Stimulated activated CD4-positive, alpha-beta T cell treated with anti-CD3 and anti-CD28 coated beads, Interleukin-4, amount 100 ng/mL, for 48 hours (primary cell): ENCODE data around the gene IL17REL.

ENCODE experiments used
- DNase-seq, 2 donors: peaks; one replicate each; pipeline ENCODE4 v3.0.0-alpha.2; 2020; ENCODE audit warnings: low read depth in 2 of 2

IL17REL gene

DNA sequence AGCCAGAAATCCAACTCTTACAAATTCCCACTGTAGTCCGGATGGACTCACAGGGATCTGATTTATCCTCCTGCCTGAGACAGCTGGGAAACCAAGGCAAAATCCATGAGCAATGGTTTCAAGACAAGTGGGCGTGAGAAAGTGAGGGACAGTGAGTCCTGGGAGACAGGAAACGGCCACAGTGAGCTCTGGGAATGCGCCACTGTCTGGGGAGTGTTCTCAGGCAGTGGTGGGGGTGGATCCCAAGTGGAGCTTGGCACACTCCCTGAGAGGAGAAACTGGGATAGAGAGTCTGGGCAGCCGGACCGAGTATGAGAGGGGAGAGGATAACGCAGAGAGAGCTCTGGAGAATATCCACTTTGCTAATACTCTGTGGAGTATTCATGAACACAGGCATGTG, 9.8 kb downstream of the IL17REL start:
- no peak for DNase-seq

GRCh38 chr22:50001388-50002231, 11.0 kb downstream of the IL17REL start:
- no peak for DNase-seq

GRCh38 chr22:50000587-50001387, 11.8 kb downstream of the IL17REL start:
- no peak for DNase-seq

GRCh38 chr22:49999946-50000586, 12.5 kb downstream of the IL17REL start:
- no peak for DNase-seq

GRCh38 chr22:49999063-49999945, 13.3 kb downstream of the IL17REL start:
- no peak for DNase-seq

DNA sequence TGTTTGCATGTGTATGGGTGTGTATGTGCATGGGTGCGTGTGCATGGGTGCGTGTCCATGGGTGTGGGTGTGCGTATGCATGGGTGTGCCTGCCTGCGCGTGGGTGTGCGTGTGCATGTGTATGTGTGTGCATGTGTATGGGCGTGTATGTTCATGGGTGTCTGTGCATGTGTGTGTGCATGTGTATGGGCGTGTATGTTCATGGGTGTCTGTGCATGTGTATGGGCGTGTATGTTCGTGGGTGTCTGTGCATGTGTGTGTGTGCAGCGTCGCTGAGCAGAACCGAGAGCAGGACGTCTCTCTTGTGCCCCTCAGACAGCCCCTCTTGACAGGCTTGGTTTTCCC, 13.9 kb downstream of the IL17REL start:
- no peak for DNase-seq

GRCh38 chr22:49997932-49998717, 14.4 kb downstream of the IL17REL start:
- DNase-seq = no peak

GRCh38 chr22:49997251-49997599, 15.3 kb downstream of the IL17REL start:
- DNase-seq = no peak

DNA sequence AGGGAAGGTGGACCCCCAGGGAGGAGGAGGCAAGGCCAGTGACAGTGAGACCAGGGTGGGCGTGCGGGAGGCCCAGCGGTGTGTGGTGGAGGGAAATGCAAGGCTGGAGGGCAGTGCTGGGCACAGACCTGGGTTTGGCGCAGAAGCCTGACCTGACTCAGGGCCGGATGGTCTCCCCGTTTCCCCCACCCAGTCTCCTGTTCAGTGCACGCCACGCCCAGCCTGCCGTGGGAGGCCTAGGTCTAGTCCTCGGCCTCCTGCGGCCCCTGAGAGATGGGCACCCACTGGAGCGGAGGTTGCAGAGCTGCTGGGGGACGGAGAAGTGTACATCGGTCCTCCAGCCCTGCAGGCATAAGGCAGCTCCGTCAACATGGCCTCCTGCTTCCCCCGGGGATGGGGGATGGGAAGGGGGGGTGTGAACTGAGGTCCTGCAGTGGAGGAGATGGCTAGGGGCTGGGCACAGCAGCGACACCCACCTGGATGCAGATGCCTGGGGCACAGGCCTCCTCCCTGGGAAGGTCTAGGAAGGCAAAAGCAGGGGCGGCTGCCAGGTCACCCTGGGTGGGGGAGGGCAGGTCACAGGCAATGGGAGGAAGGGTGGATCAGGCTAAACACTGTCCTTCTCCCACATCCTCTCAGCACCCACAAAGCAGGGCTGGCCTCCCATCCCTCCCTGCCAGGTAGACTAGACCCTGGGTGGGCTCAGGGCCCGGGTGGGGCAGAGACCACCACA, 15.9 kb downstream of the IL17REL start:
- DNase-seq = no peak

- DNase-seq = no peak
Measured at GRCh38 chr22:49996119-49996517, 16.4 kb downstream of the IL17REL start.

GRCh38 chr22:49995361-49996118, 17.0 kb downstream of the IL17REL start:
- no peak for DNase-seq

DNA sequence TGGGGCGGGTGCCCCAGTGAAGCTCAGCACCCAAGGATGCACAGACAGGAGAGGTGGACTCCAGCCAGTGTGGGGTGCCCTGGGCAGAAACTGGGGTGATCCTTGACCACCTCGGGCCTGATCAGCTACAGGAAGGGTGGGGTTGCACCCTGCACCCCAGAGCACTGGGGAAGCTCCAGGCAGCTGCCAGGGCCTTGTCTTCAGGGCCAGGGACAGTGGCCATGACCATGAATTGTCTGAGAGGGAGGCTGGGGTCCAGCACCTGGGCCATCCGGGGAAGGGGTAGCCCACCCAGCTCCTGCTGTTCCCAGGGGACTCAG, 17.6 kb downstream of the IL17REL start:
- DNase-seq = no peak

DNA sequence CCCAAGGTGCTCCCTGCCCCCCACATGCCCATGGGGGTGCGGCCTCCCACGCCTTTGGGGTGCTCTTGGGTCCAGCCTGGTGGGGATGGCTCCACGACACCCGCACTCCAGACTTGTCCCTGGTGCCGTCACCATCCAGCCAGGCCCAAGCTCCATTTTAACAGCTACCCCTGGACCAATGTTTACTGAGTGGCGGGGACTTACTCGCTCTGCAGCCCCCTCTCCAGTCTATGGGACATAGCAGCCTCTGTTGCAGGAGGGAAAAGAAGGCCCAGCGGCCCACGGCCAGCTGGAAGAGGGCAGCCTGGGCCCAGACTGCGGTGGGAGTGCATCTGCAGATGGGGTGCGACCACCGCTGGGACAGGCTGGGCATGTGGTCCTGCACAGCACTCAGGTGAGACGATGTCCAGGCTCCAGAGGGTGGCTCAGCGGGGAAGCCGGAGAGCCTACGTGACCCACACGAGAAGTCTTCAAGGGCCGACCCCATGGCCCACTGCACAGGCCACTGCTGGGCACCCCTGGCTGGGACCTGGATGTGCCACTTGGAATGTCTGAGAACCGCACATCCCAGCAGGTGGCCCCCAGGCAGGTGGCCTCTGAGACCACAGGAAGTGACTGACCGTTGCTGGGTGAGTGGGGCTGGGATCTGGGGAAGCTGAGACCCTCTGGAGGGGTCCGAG, 18.1 kb downstream of the IL17REL start:
- DNase-seq = no peak

GRCh38 chr22:49993649-49994360, 18.8 kb downstream of the IL17REL start:
- no peak for DNase-seq

DNA sequence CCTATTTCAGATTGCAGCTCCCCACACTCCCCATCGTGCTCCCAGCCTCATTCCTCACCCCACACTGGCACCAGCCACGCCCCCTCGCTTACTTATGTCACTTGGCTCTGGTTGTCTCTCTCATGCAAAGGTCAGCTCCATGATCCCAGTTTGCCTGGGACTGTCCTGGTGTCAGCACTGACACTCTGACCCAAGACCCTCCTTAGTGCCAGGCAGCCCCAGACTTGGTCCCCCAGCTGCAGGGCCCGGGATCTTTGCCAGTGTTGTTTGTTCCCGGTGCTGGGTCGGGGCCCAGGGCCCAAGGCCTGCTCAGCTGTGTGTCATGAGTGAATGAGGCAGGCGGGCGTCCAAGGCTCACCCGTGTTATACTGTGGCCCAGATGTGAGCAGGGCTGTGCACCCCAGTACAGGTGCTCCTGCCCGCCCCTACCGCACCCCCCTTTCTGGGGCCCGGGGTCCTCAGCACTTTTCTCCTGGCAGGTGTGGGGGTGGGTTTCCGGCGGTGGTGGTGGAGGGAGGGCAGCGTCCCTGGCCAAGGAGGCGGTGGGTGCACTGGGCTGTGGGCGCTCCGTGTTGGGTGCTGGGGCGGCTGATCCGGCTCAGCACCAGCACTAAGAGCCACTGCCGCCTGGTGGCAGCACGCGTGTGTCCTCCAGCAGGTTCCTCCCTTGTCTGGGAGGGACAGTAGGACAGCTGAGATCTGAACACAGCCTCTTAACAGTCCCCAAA, 19.5 kb downstream of the IL17REL start:
- peak; percentile 60 to 69 for DNase-seq

- DNase-seq = no peak
Measured at GRCh38 chr22:49991907-49992533, 20.5 kb downstream of the IL17REL start.

GRCh38 chr22:49991167-49991566, 21.4 kb downstream of the IL17REL start:
- DNase-seq = no peak
